HG02623 (cell line): ENCODE data around the gene WDR7.
A peak's percentile ranks its signal among the peaks of the same experiment; 100 is the strongest.

Experiments used
- ATAC-seq: cut with Tn5 transposase; IDR thresholded peaks from one replicate; pipeline ENCODE4 v1.9.1; 2021; ENCODE audit warnings: moderate library complexity; ENCODE audit not compliant: unreplicated experiment

The WDR7 gene

GRCh38 chr18:56789889-56790180 lies 138.7 kb downstream of the WDR7 start:
- ATAC-seq: no peak

- no peak for ATAC-seq
Observed at GRCh38 chr18:56795381-56795780, 144.2 kb downstream of the WDR7 start.

GRCh38 chr18:56799756-56800155 lies 148.6 kb downstream of the WDR7 start:
- no peak for ATAC-seq

GRCh38 chr18:56803051-56803450 lies 151.9 kb downstream of the WDR7 start:
- ATAC-seq: no peak

- peak; percentile 40 for ATAC-seq
Observed at GRCh38 chr18:56804395-56804794, 153.2 kb downstream of the WDR7 start.

GRCh38 chr18:56807901-56808300 lies 156.7 kb downstream of the WDR7 start:
- no peak for ATAC-seq

GRCh38 chr18:56812674-56813073 lies 161.5 kb downstream of the WDR7 start:
- ATAC-seq: no peak

GRCh38 chr18:56815926-56816325 lies 164.8 kb downstream of the WDR7 start:
- ATAC-seq: no peak

GRCh38 chr18:56823986-56824565 lies 172.9 kb downstream of the WDR7 start:
- ATAC-seq: no peak

- no peak for ATAC-seq
Observed at GRCh38 chr18:56825321-56825720, 174.2 kb downstream of the WDR7 start.

GRCh38 chr18:56825878-56826277 lies 174.7 kb downstream of the WDR7 start:
- ATAC-seq: no peak

- no peak for ATAC-seq
Observed at GRCh38 chr18:56831988-56832387, 180.8 kb downstream of the WDR7 start.

- ATAC-seq: no peak
Observed at GRCh38 chr18:56835331-56835730, 184.2 kb downstream of the WDR7 start.

- ATAC-seq: no peak
Observed at GRCh38 chr18:56836173-56836572, 185.0 kb downstream of the WDR7 start.

- no peak for ATAC-seq
Observed at GRCh38 chr18:56841836-56842235, 190.7 kb downstream of the WDR7 start.

GRCh38 chr18:56843241-56843640 lies 192.1 kb downstream of the WDR7 start:
- ATAC-seq: no peak

- ATAC-seq: no peak
Observed at GRCh38 chr18:56844556-56844955, 193.4 kb downstream of the WDR7 start.

GRCh38 chr18:56851774-56852173 lies 200.6 kb downstream of the WDR7 start:
- peak; percentile 92 for ATAC-seq

GRCh38 chr18:56853961-56854360 lies 202.8 kb downstream of the WDR7 start:
- ATAC-seq: no peak

GRCh38 chr18:56861244-56861643 lies 210.1 kb downstream of the WDR7 start:
- no peak for ATAC-seq

- ATAC-seq: peak; percentile 63
Observed at GRCh38 chr18:56869189-56869777, 218.1 kb downstream of the WDR7 start.

- ATAC-seq: no peak
Observed at GRCh38 chr18:56870982-56871381, 219.8 kb downstream of the WDR7 start.

- no peak for ATAC-seq
Observed at GRCh38 chr18:56872140-56872539, 221.0 kb downstream of the WDR7 start.
